ENCODE data around the gene CDKN1C. TPM values are rescaled to one million over a fixed set of nuclear protein-coding genes. Genes with fewer than 3 reads are reported as not detected.

CDKN1C gene
- total RNA-seq, 1 experiment from 2014 or later, result 2.9 TPM

GRCh38 chr11:2867722-2868505, 17.7 kb downstream of the CDKN1C start:
- CTCF ChIA-PET, result no interaction called here
- intact Hi-C loops (cut with micrococcal nuclease; ENCODE audit: unreplicated experiment), result no loop called here
- POLR2A ChIA-PET (ENCODE audit: low non-redundant PET), result no interaction called here
- H3K4me3 ChIP-seq (ENCODE audit: low read depth, low read length, poor library complexity, severe bottlenecking), result no peak overlapping the region
- no peaks in the 10 kb centered on the region for H3K36me3 ChIP-seq (ENCODE audit: insufficient read depth, low read length, poor library complexity, severe bottlenecking)
- no peak for DNase-seq (ENCODE audit: low spot score)
- H3K9me3 ChIP-seq (ENCODE audit: low read depth, low read length, poor library complexity, severe bottlenecking), result no peaks in the 10 kb centered on the region
- peaks cover 26% of the 10 kb centered on the region for H3K27me3 ChIP-seq (replicated peaks; ENCODE audit: insufficient read depth, low read depth, low read length, poor library complexity)
- H3K27ac ChIP-seq (ENCODE audit: low read depth, low read length, poor library complexity, severe bottlenecking), result no peak overlapping the region
- TF ChIP-seq EZH2 (IDR thresholded peaks at IDR 0.05; ENCODE audit: borderline replicate concordance, low read depth, low read length, poor library complexity, severe bottlenecking) (no peak), CTCF (conservative IDR thresholded peaks at IDR 0.05; ENCODE audit: low read depth, low read length) (no peak)
- no peaks in the 10 kb centered on the region for H3K4me1 ChIP-seq (ENCODE audit: insufficient read depth, low read length, poor library complexity, severe bottlenecking)
- BruUV-seq (replicated peaks), result no TSS peak

GRCh38 chr11:2867142-2867541, 18.4 kb downstream of the CDKN1C start:
- Histone ChIP-seq H3K27me3 (replicated peaks; ENCODE audit: insufficient read depth, low read depth, low read length, poor library complexity) (peaks cover 33% of the 10 kb centered on the region), H3K4me3 (ENCODE audit: low read depth, low read length, poor library complexity, severe bottlenecking) (no peak overlapping the region), H3K4me1 (ENCODE audit: insufficient read depth, low read length, poor library complexity, severe bottlenecking) (no peaks in the 10 kb centered on the region), H3K9me3 (ENCODE audit: low read depth, low read length, poor library complexity, severe bottlenecking) (no peaks in the 10 kb centered on the region), H3K36me3 (ENCODE audit: insufficient read depth, low read length, poor library complexity, severe bottlenecking) (no peaks in the 10 kb centered on the region), H3K27ac (ENCODE audit: low read depth, low read length, poor library complexity, severe bottlenecking) (no peak overlapping the region)
- ChIA-PET CTCF (no interaction called here), POLR2A (ENCODE audit: low non-redundant PET) (no interaction called here)
- no peak for DNase-seq (ENCODE audit: low spot score)
- BruUV-seq (replicated peaks), result no TSS peak
- TF ChIP-seq EZH2 (IDR thresholded peaks at IDR 0.05; ENCODE audit: borderline replicate concordance, low read depth, low read length, poor library complexity, severe bottlenecking) (no peak), CTCF (conservative IDR thresholded peaks at IDR 0.05; ENCODE audit: low read depth, low read length) (no peak)
- intact Hi-C loops (cut with micrococcal nuclease; ENCODE audit: unreplicated experiment), result no loop called here

- Histone ChIP-seq H3K27me3 (replicated peaks; ENCODE audit: insufficient read depth, low read depth, low read length, poor library complexity) (peaks cover 43% of the 10 kb centered on the region), H3K4me3 (ENCODE audit: low read depth, low read length, poor library complexity, severe bottlenecking) (no peak overlapping the region), H3K36me3 (ENCODE audit: insufficient read depth, low read length, poor library complexity, severe bottlenecking) (no peaks in the 10 kb centered on the region), H3K27ac (ENCODE audit: low read depth, low read length, poor library complexity, severe bottlenecking) (no peak overlapping the region), H3K4me1 (ENCODE audit: insufficient read depth, low read length, poor library complexity, severe bottlenecking) (no peaks in the 10 kb centered on the region), H3K9me3 (ENCODE audit: low read depth, low read length, poor library complexity, severe bottlenecking) (no peaks in the 10 kb centered on the region)
- intact Hi-C loops (cut with micrococcal nuclease; ENCODE audit: unreplicated experiment), result no loop called here
- TF ChIP-seq EZH2 (IDR thresholded peaks at IDR 0.05; ENCODE audit: borderline replicate concordance, low read depth, low read length, poor library complexity, severe bottlenecking) (no peak), CTCF (conservative IDR thresholded peaks at IDR 0.05; ENCODE audit: low read depth, low read length) (no peak)
- no peak for DNase-seq (ENCODE audit: low spot score)
- ChIA-PET POLR2A (ENCODE audit: low non-redundant PET) (no interaction called here), CTCF (no interaction called here)
- BruUV-seq (replicated peaks), result no TSS peak
Measured at GRCh38 chr11:2865922-2866577, 19.5 kb downstream of the CDKN1C start.
